GM19025 (cell line): ENCODE results near the gene GXYLT2.

Source experiments
- ATAC-seq: cut with Tn5 transposase; IDR thresholded peaks from one replicate; pipeline ENCODE4 v1.9.1; 2021; ENCODE audit warnings: mild to moderate bottlenecking, low read depth, moderate library complexity; ENCODE audit not compliant: unreplicated experiment

Gene GXYLT2

GRCh38 chr3:72887705-72888545 is at the start of gene GXYLT2:
Gene GXYLT2 (plus strand): TSS chr3:72888046. CDS start chr3:72888234, 188 bp downstream.
- no peak for ATAC-seq

GRCh38 chr3:72839057-72839456 is 48.8 kb upstream of the GXYLT2 start:
- ATAC-seq, result no peak

GRCh38 chr3:72844436-72844993 is 43.3 kb upstream of the GXYLT2 start:
- ATAC-seq, result no peak

- no peak for ATAC-seq
Measured at GRCh38 chr3:72846166-72846565, 41.7 kb upstream of the GXYLT2 start.

GRCh38 chr3:72847282-72847681 is 40.6 kb upstream of the GXYLT2 start:
- no peak for ATAC-seq

- peak; percentile 98 for ATAC-seq
Measured at GRCh38 chr3:72847751-72848702, 39.8 kb upstream of the GXYLT2 start, which contains the start of gene SHQ1. Gene SHQ1 (minus strand): TSS chr3:72848445. CDS start chr3:72848340, 105 bp downstream.

- peak; percentile 32 for ATAC-seq
Measured at GRCh38 chr3:72848703-72849081, 39.2 kb upstream of the GXYLT2 start.

GRCh38 chr3:72855001-72855400 is 32.8 kb upstream of the GXYLT2 start:
- no peak for ATAC-seq

GRCh38 chr3:72860053-72860452 is 27.8 kb upstream of the GXYLT2 start:
- ATAC-seq, result no peak

- ATAC-seq, result no peak
Measured at GRCh38 chr3:72860846-72861245, 27.0 kb upstream of the GXYLT2 start.

GRCh38 chr3:72862314-72863090 is 25.3 kb upstream of the GXYLT2 start:
- no peak for ATAC-seq

- no peak for ATAC-seq
Measured at GRCh38 chr3:72872183-72872582, 15.7 kb upstream of the GXYLT2 start.

GRCh38 chr3:72887343-72887704 is 522 bp upstream of the GXYLT2 start:
- no peak for ATAC-seq

- ATAC-seq, result no peak
Measured at GRCh38 chr3:72888546-72889309, 882 bp downstream of the GXYLT2 start.

GRCh38 chr3:72889310-72890165 is 1.7 kb downstream of the GXYLT2 start:
- no peak for ATAC-seq

- ATAC-seq, result no peak
Measured at GRCh38 chr3:72890166-72890925, 2.5 kb downstream of the GXYLT2 start.

- ATAC-seq, result no peak
Measured at GRCh38 chr3:72891053-72891855, 3.4 kb downstream of the GXYLT2 start.
